Measurements from ENCODE around the gene CDK5. TPM values are rescaled to one million over a fixed set of nuclear protein-coding genes. Genes with fewer than 3 reads are reported as not detected.

Gene CDK5
- 10 to 100 TPM; 22.2 to 25.2 TPM for total RNA-seq
- polyA plus RNA-seq (2013, experiment 1 of 2) = 22.0 TPM
- 18.7 TPM for polyA plus RNA-seq (2013, experiment 2 of 2)
- long read RNA-seq, experiment 1, transcript CDK5-204 (12 exons, 1,758 nt) = major isoform, 19 of 24 reads
- long read RNA-seq, experiment 1, partial matches to known transcripts = 3 of 24 reads
- long read RNA-seq, experiment 1, other reads (novel, unspliced or antisense) = 2 of 24 reads
- long read RNA-seq, experiment 2, transcript CDK5-204 (12 exons, 1,758 nt) = major isoform, 15 of 18 reads
- long read RNA-seq, experiment 2, partial matches to known transcripts = 0 of 18 reads
- long read RNA-seq, experiment 2, other reads (novel, unspliced or antisense) = 3 of 18 reads
- long read RNA-seq, experiment 3, transcript CDK5-204 (12 exons, 1,758 nt) = major isoform, 37 of 41 reads
- long read RNA-seq, experiment 3, partial matches to known transcripts = 0 of 41 reads
- long read RNA-seq, experiment 3, other reads (novel, unspliced or antisense) = 3 of 41 reads
- long read RNA-seq, experiment 4, transcript CDK5-204 (12 exons, 1,758 nt) = major isoform, 97 of 103 reads
- long read RNA-seq, experiment 4, partial matches to known transcripts = 0 of 103 reads
- long read RNA-seq, experiment 4, other reads (novel, unspliced or antisense) = 6 of 103 reads

DNA sequence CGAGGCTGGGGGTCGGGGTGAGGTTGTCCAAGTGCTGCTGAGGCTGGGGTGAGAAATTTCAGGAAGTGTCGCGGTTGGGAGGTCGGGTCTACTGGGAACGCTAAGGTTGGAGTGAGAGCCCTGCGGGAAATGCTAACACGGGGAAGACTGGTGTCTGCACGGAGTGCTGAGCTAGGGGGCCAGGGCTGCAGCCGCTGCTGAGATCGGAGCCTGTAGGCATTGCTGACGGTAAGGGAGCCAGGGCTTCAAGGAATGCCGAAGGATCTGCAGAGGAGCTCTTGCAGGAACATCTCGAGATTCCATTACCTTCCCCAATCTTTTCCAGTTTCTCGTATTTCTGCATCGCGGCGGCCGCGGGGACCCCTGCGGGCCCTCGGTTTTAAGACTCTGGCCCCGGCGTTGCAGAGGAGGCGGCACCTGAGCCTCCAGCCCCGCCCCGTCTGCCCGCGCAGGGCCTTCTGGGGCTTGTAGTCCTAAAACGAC, at the start of gene CDK5:
Gene CDK5 (minus strand): TSS at position 392 of the 483 bp plus-strand sequence. CDS start 49 bp downstream, at position 343.
- H3K4me3 Mint-ChIP-seq = peak within 1 kb of the TSS; percentile 84
- peak within 1 kb of the TSS; percentile 54 for H3K9ac ChIP-seq (ENCODE audit: extremely low read depth, low read length, poor library complexity, severe bottlenecking)
- TF ChIP-seq, protein P1, sequence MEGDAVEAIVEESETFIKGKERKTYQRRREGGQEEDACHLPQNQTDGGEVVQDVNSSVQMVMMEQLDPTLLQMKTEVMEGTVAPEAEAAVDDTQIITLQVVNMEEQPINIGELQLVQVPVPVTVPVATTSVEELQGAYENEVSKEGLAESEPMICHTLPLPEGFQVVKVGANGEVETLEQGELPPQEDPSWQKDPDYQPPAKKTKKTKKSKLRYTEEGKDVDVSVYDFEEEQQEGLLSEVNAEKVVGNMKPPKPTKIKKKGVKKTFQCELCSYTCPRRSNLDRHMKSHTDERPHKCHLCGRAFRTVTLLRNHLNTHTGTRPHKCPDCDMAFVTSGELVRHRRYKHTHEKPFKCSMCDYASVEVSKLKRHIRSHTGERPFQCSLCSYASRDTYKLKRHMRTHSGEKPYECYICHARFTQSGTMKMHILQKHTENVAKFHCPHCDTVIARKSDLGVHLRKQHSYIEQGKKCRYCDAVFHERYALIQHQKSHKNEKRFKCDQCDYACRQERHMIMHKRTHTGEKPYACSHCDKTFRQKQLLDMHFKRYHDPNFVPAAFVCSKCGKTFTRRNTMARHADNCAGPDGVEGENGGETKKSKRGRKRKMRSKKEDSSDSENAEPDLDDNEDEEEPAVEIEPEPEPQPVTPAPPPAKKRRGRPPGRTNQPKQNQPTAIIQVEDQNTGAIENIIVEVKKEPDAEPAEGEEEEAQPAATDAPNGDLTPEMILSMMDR (conservative IDR thresholded peaks at IDR 0.05) = no peak
- no peaks in the 10 kb centered on the region for H3K36me3 ChIP-seq (ENCODE audit: control insufficient read depth, insufficient read depth, low read length)
- H3K27ac Mint-ChIP-seq = peak within 1 kb of the TSS; percentile 95
- no peaks in the 10 kb centered on the region for H3K9me3 Mint-ChIP-seq
- 1% methylated on average over 24 to 30 of the region's 30 CpGs for WGBS, 2 experiments (ENCODE audit: insufficient coverage in 1 of 2, insufficient read length in 1 of 2)
- peaks cover 7% of the 10 kb centered on the region for H3K36me3 Mint-ChIP-seq (ENCODE audit: low read depth)
- DNase-seq = no peak
- H3K4me1 ChIP-seq (ENCODE audit: control insufficient read depth, insufficient read depth, low read length) = peaks cover 15% of the 10 kb centered on the region
- H3K9me3 ChIP-seq (ENCODE audit: control insufficient read depth, low read length) = no peaks in the 10 kb centered on the region
- H3K4me3 ChIP-seq (ENCODE audit: low read length) = peak within 1 kb of the TSS; percentile 94
- peaks cover 12% of the 10 kb centered on the region for H3K27me3 ChIP-seq (ENCODE audit: control insufficient read depth, insufficient read depth, low read length, poor library complexity, severe bottlenecking)
- peaks cover 21% of the 10 kb centered on the region for H3K27me3 Mint-ChIP-seq (ENCODE audit: insufficient read depth)
- H3K27ac ChIP-seq (ENCODE audit: low read depth, low read length) = peak within 1 kb of the TSS; percentile 90
- peaks cover 36% of the 10 kb centered on the region for H3K4me1 Mint-ChIP-seq

DNA sequence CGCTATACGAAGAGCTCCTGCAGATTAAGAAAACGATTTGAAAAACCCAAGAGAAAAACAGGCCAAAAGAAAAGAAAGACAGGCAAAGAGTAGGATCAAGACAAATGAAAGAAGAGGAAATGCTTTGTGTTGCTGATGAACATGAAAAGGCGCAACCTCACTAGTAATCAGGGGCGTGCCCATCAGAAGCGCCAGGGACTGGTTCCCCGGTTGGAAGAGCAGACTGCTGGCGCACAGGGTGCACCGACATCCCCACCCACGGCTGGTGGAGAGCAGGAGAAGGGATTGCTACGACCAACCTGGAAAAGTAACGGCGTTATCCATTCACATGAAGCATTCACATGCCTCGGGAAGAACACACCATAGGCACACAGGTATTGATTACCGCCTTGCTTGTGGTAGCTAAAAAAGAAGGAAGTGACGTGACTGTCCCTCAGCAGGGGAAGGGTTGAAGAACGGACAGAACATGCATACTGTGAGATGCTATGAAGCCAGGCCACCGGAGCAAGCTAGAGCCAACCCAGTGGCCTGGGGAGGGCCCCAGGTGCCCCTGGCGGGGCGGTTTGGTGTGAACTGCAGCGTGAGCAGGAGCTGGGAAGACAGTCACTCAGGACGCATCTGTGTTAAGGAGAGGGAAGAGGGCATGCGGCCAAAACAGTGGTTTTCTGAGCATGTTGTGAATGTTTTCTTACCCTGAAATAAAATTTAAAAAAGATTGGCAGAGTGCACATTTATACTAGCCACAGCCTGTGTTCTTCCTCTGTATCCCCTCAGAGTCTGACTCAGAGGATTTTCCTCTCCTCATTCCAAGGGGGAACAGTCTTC, 46.9 kb upstream of the CDK5 start:
- H3K4me3 Mint-ChIP-seq = peak overlapping the region; percentile 13

More for the DNA sequence above, 46.9 kb upstream of the CDK5 start:
- 75 to 79% methylated on average over 22 to 23 of the region's 23 CpGs for WGBS, 2 experiments (ENCODE audit: insufficient coverage in 1 of 2, insufficient read length in 1 of 2)
- Mint-ChIP-seq H3K9me3 (no peaks in the 10 kb centered on the region), H3K4me1 (peaks cover 15% of the 10 kb centered on the region), H3K27me3 (ENCODE audit: insufficient read depth) (no peaks in the 10 kb centered on the region), H3K27ac (no peak overlapping the region), H3K36me3 (ENCODE audit: low read depth) (peaks cover 4% of the 10 kb centered on the region)
- H3K27me3 ChIP-seq (ENCODE audit: control insufficient read depth, insufficient read depth, low read length, poor library complexity, severe bottlenecking) = no peaks in the 10 kb centered on the region
- no peaks in the 10 kb centered on the region for H3K9me3 ChIP-seq (ENCODE audit: control insufficient read depth, low read length)
- DNase-seq = peak; percentile 82
- H3K4me3 ChIP-seq (ENCODE audit: low read length) = no peak overlapping the region
- H3K9ac ChIP-seq (ENCODE audit: extremely low read depth, low read length, poor library complexity, severe bottlenecking) = no peak overlapping the region
- no peaks in the 10 kb centered on the region for H3K4me1 ChIP-seq (ENCODE audit: control insufficient read depth, insufficient read depth, low read length)
- TF ChIP-seq, protein P1 (conservative IDR thresholded peaks at IDR 0.05) = no peak
- peaks cover 29% of the 10 kb centered on the region for H3K36me3 ChIP-seq (ENCODE audit: control insufficient read depth, insufficient read depth, low read length)
- no peak overlapping the region for H3K27ac ChIP-seq (ENCODE audit: low read depth, low read length)

Data from endodermal cell (in vitro differentiated cells).